Esophagus squamous epithelium (tissue), 5 donors: Measurements from ENCODE around the gene ST6GAL1. TPM values are rescaled to one million over a fixed set of nuclear protein-coding genes. Genes with fewer than 3 reads are reported as not detected.
A peak's percentile ranks its signal among the peaks of the same experiment; 100 is the strongest.
"Not testable (repeated sequence)": the region's sequence is repeated elsewhere in the genome, so short reads cannot be mapped to it uniquely, and the experiment has no call there.

Experiments used
- DNase-seq: peaks from one replicate; lab custom pipeline; 2025; lab: John Stamatoyannopoulos, UW
- H3K27ac ChIP-seq, 4 donors: fragments of 200-600 bp; sonication (generic); one replicate each; pipeline ENCODE4 v1.5.1; 2016 to 2019; ENCODE audit warnings: mild to moderate bottlenecking in 1 of 4
- H3K27me3 ChIP-seq, 4 donors: fragments of 200-600 bp; sonication (generic); 1 replicate in 3 of 4; 2 replicates in 1 of 4; pipeline versions ENCODE4 v1.5.1 to v1.6.0; 2017 to 2021; ENCODE audit warnings: antibody characterized with exemption in 1 of 4
- H3K36me3 ChIP-seq, 3 donors: fragments of 200-600 bp; sonication (generic); one replicate each; pipeline ENCODE4 v1.5.1; 2016 to 2019
- H3K4me1 ChIP-seq, 3 donors: fragments of 200-600 bp; sonication (generic); one replicate each; pipeline ENCODE4 v1.5.1; 2017 to 2019
- H3K4me3 ChIP-seq, 4 donors: fragments of 200-600 bp; sonication (generic); 1 replicate in 3 of 4; 2 replicates in 1 of 4; pipeline ENCODE4 v1.5.1; 2016 to 2019; ENCODE audit warnings: mild to moderate bottlenecking in 2 of 4, moderate library complexity in 1 of 4
- H3K9me3 ChIP-seq, 3 donors: fragments of 200-600 bp; sonication (generic); one replicate each; pipeline ENCODE4 v1.5.1; 2016 to 2019
- CTCF ChIP-seq, 6 experiments: fragments of 450-650 bp in 4 of 6; fragments of 200-600 bp in 2 of 6; sonication (generic) in 2 of 6; IDR thresholded peaks; one replicate each; pipeline ENCODE4 v1.5.1; 2016 to 2019; ENCODE audit warnings: antibody characterized with exemption in 6 of 6, mild to moderate bottlenecking in 4 of 6, moderate library complexity in 4 of 6
- POLR2A ChIP-seq, 4 donors: fragments of 450-650 bp; IDR thresholded peaks; one replicate each; pipeline ENCODE4 v1.6.1; 2017; ENCODE audit warnings: antibody characterized with exemption in 4 of 4, mild to moderate bottlenecking in 4 of 4, moderate library complexity in 3 of 4
- WGBS, 2 donors: methylation state at CpG; one replicate each; pipeline ENCODE4 v1.1.5; 2018; 5-methylcytosine and 5-hydroxymethylcytosine counted together
- intact Hi-C: fragments of 100-400 bp; cut with DNase I; formaldehyde crosslinking; loops from one replicate; pipeline ENCODE4 v1.15.0; 2022
- total RNA-seq, 4 donors: library from RNA; depleted of rRNA; stranded (reverse); fragments of >200 nt; gene quantifications; one replicate each; pipeline ENCODE4 v1.1.0, GENCODE V29; 2016
- donor health status: DM: yes; HTN: yes; CAD: no.

ST6GAL1 gene
- total RNA-seq, 4 donors from 2014 or later: 6.0 to 44.2 (median 15.2) TPM

DNA sequence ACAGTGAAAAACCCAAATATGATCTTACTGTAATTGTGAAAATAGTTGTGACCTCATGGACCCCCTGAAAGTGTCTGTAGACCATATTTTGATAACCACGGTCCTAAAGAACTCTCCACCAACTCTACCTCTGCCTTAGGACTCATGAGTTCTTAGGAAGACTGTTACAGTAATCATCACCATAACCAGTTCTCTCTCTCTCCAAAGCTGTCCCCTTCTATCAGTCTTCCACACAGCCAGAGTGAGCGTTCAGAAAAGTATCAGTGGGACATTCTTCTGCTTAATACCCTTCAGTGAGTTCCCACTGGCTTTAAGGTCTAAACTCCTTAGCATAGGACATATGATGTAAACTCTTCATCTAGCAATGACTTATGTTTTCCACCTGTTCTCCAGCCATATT lies 27.6 kb upstream of the ST6GAL1 start:
- WGBS, 2 donors: 89 to 91% methylated on average over 2 of the region's 2 CpGs
- H3K4me3 ChIP-seq: no peak overlapping the region
- H3K27me3 ChIP-seq: peaks cover 0 to 43% (median 0%) of the 10 kb centered on the region in 4 donors
- H3K27ac ChIP-seq: no peak overlapping the region
- H3K36me3 ChIP-seq: no peaks in the 10 kb centered on the region
- TF ChIP-seq CTCF (IDR thresholded peaks at IDR 0.05) (no peak), POLR2A (IDR thresholded peaks at IDR 0.05) (no peak)
- intact Hi-C loops: no loop called here
- no peaks in the 10 kb centered on the region for H3K9me3 ChIP-seq
- DNase-seq: no peak
- peaks cover 0 to 7% (median 4%) of the 10 kb centered on the region in 3 donors for H3K4me1 ChIP-seq

- H3K4me1 ChIP-seq, DNase-seq, intact Hi-C loops, H3K9me3 ChIP-seq, H3K27ac ChIP-seq, H3K36me3 ChIP-seq, H3K4me3 ChIP-seq: not testable (repeated sequence)
- WGBS, 2 donors: 64 to 84% methylated on average over 2 of the region's 2 CpGs
- peaks cover 0 to 41% (median 0%) of the 10 kb centered on the region in 4 donors for H3K27me3 ChIP-seq
These were observed 26.6 kb upstream of the ST6GAL1 start for GRCh38 chr3:186903676-186904075.

- WGBS, 2 donors: 92 to 93% methylated on average over 3 of the region's 3 CpGs
- intact Hi-C loops, H3K36me3 ChIP-seq: not testable (repeated sequence)
These were observed 23.3 kb upstream of the ST6GAL1 start for GRCh38 chr3:186907075-186907474.

DNA sequence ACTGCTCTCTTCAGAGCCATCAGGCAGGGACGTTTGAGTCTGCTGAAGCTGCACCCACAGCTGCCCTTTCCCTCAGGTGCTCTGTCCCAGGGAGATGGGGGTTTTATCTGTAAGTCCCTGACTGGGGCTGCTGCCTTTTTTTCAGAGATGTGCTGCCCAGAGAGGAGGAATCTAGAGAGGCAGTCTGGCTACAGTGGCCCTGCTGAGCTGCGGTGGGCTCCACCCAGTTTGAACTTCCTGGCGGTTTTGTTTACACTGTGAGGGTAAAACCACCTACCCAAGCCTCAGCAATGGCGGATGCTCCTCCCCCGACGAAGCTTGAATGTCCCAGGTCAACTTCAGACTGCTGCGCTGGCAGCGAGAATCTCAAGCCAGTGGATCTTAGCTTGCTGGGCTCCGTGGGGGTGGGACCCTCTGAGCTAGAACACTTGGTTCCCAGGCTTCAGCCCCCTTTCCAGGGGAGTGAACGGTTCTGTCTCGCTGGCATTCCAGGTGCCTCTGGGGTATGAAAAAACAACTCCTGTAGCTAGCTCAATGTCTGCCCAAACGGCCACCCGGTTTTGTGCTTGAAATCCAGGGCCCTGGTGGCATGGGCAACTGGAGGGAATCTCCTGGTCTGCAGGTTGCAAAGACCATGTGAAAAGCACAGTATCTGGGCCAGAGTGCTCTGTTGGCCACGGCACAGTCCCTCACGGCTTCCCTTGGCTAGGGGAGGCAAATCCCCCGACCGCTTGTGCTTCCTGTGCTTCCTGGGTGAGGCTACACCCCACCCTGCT lies 21.1 kb upstream of the ST6GAL1 start:
- Histone ChIP-seq H3K4me1 (no peaks in the 10 kb centered on the region), H3K9me3 (no peaks in the 10 kb centered on the region), H3K4me3 (peak overlapping the region in 1 of 4 donors; percentile 24), H3K27ac (peak overlapping the region in 1 of 4 donors; percentile 9), H3K36me3 (no peaks in the 10 kb centered on the region), H3K27me3 (peaks cover 0 to 67% (median 0%) of the 10 kb centered on the region in 4 donors)
- intact Hi-C loops: no loop called here
- peak; percentile 6 for DNase-seq
- TF ChIP-seq POLR2A (IDR thresholded peaks at IDR 0.05): no peak
- no peak for TF ChIP-seq CTCF (IDR thresholded peaks at IDR 0.05)
- WGBS, 2 donors: 17 to 64% methylated on average over 1 to 10 of the region's 17 CpGs

More at GRCh38 chr3:186907075-186907474, 23.3 kb upstream of the ST6GAL1 start:
- not testable (repeated sequence) for H3K27ac ChIP-seq, DNase-seq, H3K4me3 ChIP-seq, H3K9me3 ChIP-seq, H3K4me1 ChIP-seq
- H3K27me3 ChIP-seq: peaks cover 0 to 59% (median 0%) of the 10 kb centered on the region in 4 donors

- 29 to 35% methylated on average over 8 to 11 of the region's 11 CpGs for WGBS, 2 donors
- Histone ChIP-seq H3K27ac (no peak overlapping the region), H3K4me1 (peaks cover 0 to 21% (median 9%) of the 10 kb centered on the region in 3 donors), H3K27me3 (peaks cover 0 to 85% (median 0%) of the 10 kb centered on the region in 4 donors), H3K36me3 (no peaks in the 10 kb centered on the region), H3K9me3 (no peaks in the 10 kb centered on the region), H3K4me3 (no peak overlapping the region)
- no peak for TF ChIP-seq POLR2A (IDR thresholded peaks at IDR 0.05)
- no peak for TF ChIP-seq CTCF (IDR thresholded peaks at IDR 0.05)
- intact Hi-C loops: no loop called here
- no peak for DNase-seq
These were observed 14.2 kb upstream of the ST6GAL1 start for GRCh38 chr3:186915806-186916796.
